PC-9 (cell line): Measurements from ENCODE around the gene SOX13. TPM values are rescaled to one million over a fixed set of nuclear protein-coding genes. Genes with fewer than 3 reads are reported as not detected.

Experiments
- BruUV-seq: library from RNA; stranded (reverse); fragments of 400-500 nt; replicated peaks from 2 replicates; lab custom pipeline; 2021; lab: Mats Ljungman, UMichigan
- CTCF ChIA-PET: fragments of 300-600 bp; sonication (Branson Sonifier 250); formaldehyde crosslinking; loops from one replicate; lab custom pipeline; 2022; ENCODE audit warnings: antibody characterized with exemption; lab: Charles Lee
- POLR2A ChIA-PET: fragments of 300-600 bp; sonication (Branson Sonifier 250); formaldehyde crosslinking; loops from one replicate; lab custom pipeline; 2022; ENCODE audit warnings: antibody characterized with exemption; ENCODE audit not compliant: unreplicated experiment; lab: Charles Lee
- DNase-seq, 2 experiments: peaks; one replicate each; pipeline versions ENCODE4 v3.0.0 to v3.0.0-alpha.2; 2015 to 2022; ENCODE audit warnings: mixed read lengths in 1 of 2
- H2AFZ ChIP-seq: fragments of 200-600 bp; sonication (generic); 2 replicates; pipeline ENCODE4 v1.8.1; 2017; ENCODE audit warnings: antibody characterized with exemption
- H3F3A ChIP-seq: fragments of 200-600 bp; sonication (generic); 2 replicates; pipeline ENCODE4 v1.8.1; 2017; ENCODE audit warnings: antibody characterized with exemption, mild to moderate bottlenecking, low read depth; ENCODE audit not compliant: insufficient read depth
- H3K27ac ChIP-seq: fragments of 200-600 bp; sonication (generic); 2 replicates; pipeline ENCODE4 v1.6.1; 2016; ENCODE audit warnings: mixed run types
- H3K27me3 ChIP-seq: fragments of 200-600 bp; sonication (generic); 2 replicates; pipeline ENCODE4 v1.6.1; 2016; ENCODE audit warnings: low read depth, mixed run types; ENCODE audit not compliant: insufficient read depth
- H3K36me3 ChIP-seq: fragments of 200-600 bp; sonication (generic); 2 replicates; pipeline ENCODE4 v1.6.1; 2016; ENCODE audit warnings: low read depth, mixed run types
- H3K4me1 ChIP-seq: fragments of 200-600 bp; sonication (generic); replicated peaks from 2 replicates; pipeline ENCODE4 v1.6.1; 2016; ENCODE audit warnings: mixed run types; ENCODE audit not compliant: insufficient read depth
- H3K4me2 ChIP-seq: fragments of 200-600 bp; sonication (generic); 2 replicates; pipeline ENCODE4 v1.6.1; 2017; ENCODE audit warnings: mixed run types
- H3K4me3 ChIP-seq: fragments of 200-600 bp; sonication (generic); 2 replicates; pipeline ENCODE4 v1.6.1; 2016; ENCODE audit warnings: mixed run types
- H3K79me2 ChIP-seq: fragments of 200-600 bp; sonication (generic); 2 replicates; pipeline ENCODE4 v1.6.1; 2017; ENCODE audit warnings: low read depth, mixed run types
- H3K9me2 ChIP-seq: fragments of 200-600 bp; sonication (generic); 2 replicates; pipeline ENCODE4 v1.8.1; 2017; ENCODE audit warnings: mild to moderate bottlenecking; ENCODE audit not compliant: insufficient read depth
- H3K9me3 ChIP-seq: fragments of 200-600 bp; sonication (generic); 2 replicates; pipeline ENCODE4 v1.8.1; 2016; ENCODE audit warnings: low read depth; ENCODE audit not compliant: insufficient read depth
- H4K20me1 ChIP-seq: fragments of 200-600 bp; sonication (generic); 2 replicates; pipeline ENCODE4 v1.8.1; 2017; ENCODE audit not compliant: insufficient read depth
- CTCF ChIP-seq: fragments of 200-600 bp; sonication (generic); conservative IDR thresholded peaks from 2 replicates; pipeline ENCODE4 v1.6.1; 2017; ENCODE audit warnings: mixed run types, antibody characterized with exemption, mild to moderate bottlenecking, moderate library complexity
- EZH2 ChIP-seq: fragments of 200-600 bp; sonication (generic); IDR thresholded peaks from 2 replicates; pipeline ENCODE4 v1.8.0; 2017; ENCODE audit warnings: antibody characterized with exemption, low read depth
- intact Hi-C: fragments of 100-400 bp; cut with micrococcal nuclease; formaldehyde crosslinking; loops from one replicate; pipeline ENCODE4 v1.10.0; 2022; ENCODE audit not compliant: unreplicated experiment
- total RNA-seq: library from RNA; stranded (reverse); gene quantifications from 2 replicates; pipeline ENCODE4 v1.2.3, GENCODE V29; 2021

Gene SOX13
- total RNA-seq, 1 experiment from 2014 or later, result 89.9 TPM

- Histone ChIP-seq H3K4me1 (peaks cover 11% of the 10 kb centered on the region), H3K4me3 (peak overlapping the region; percentile 83), H2AFZ (peak overlapping the region; percentile 94), H3K27ac (no peak overlapping the region), H3F3A (peaks cover 10% of the 10 kb centered on the region; the same call in 1 of the 2 replicates), H3K9me2 (no peaks in the 10 kb centered on the region), H4K20me1 (no peaks in the 10 kb centered on the region), H3K9me3 (no peaks in the 10 kb centered on the region), H3K79me2 (no peaks in the 10 kb centered on the region), H3K27me3 (no peaks in the 10 kb centered on the region), H3K4me2 (peak overlapping the region; percentile 99), H3K36me3 (no peaks in the 10 kb centered on the region)
- TSS peak; percentile 50 for BruUV-seq
- intact Hi-C loops, result no loop called here
- DNase-seq, result no peak
- ChIA-PET CTCF (interaction anchor here (0.5 to 0.7 kb wide), 4 partner anchors 53 to 306 kb away, joined by 3 to 5 read pairs (median 4); no protein-coding TSS in a partner anchor), POLR2A (interaction anchor here (0.6 to 0.7 kb wide), 2 partner anchors 14 to 20 kb away, joined by 3 read pairs; no protein-coding TSS in a partner anchor)
- TF ChIP-seq EZH2 (no peak), CTCF (no peak)
These were observed 79.6 kb downstream of the SOX13 start for GRCh38 chr1:204152310-204153044.

- no peak overlapping the region for H2AFZ ChIP-seq
- no peak overlapping the region for H3K4me3 ChIP-seq
- ChIA-PET POLR2A (no interaction called here), CTCF (no interaction called here)
- no peak for DNase-seq
- TF ChIP-seq CTCF, result no peak
- TF ChIP-seq EZH2, result no peak
- intact Hi-C loops, result no loop called here
- H4K20me1 ChIP-seq, result no peaks in the 10 kb centered on the region
- H3K36me3 ChIP-seq, result no peaks in the 10 kb centered on the region
- no peaks in the 10 kb centered on the region for H3K27me3 ChIP-seq
- H3F3A ChIP-seq, result peaks cover 10% of the 10 kb centered on the region; the same call in 1 of the 2 replicates
- BruUV-seq, result no TSS peak
- peaks cover 11% of the 10 kb centered on the region for H3K4me1 ChIP-seq
- no peak overlapping the region for H3K4me2 ChIP-seq
- H3K9me3 ChIP-seq, result no peaks in the 10 kb centered on the region
- no peaks in the 10 kb centered on the region for H3K79me2 ChIP-seq
- H3K27ac ChIP-seq, result no peak overlapping the region
- H3K9me2 ChIP-seq, result no peaks in the 10 kb centered on the region
These were observed 80.8 kb downstream of the SOX13 start for GRCh38 chr1:204153667-204154066.

- H3K4me1 ChIP-seq, result peaks cover 11% of the 10 kb centered on the region
- TF ChIP-seq EZH2 (no peak), CTCF (no peak)
- BruUV-seq, result no TSS peak
- DNase-seq, result no peak
- H3K36me3 ChIP-seq, result no peaks in the 10 kb centered on the region
- no peaks in the 10 kb centered on the region for H3K27me3 ChIP-seq
- H3K79me2 ChIP-seq, result no peaks in the 10 kb centered on the region
- no peaks in the 10 kb centered on the region for H3K9me2 ChIP-seq
- no peaks in the 10 kb centered on the region for H3K9me3 ChIP-seq
- H3K4me2 ChIP-seq, result no peak overlapping the region
- H3K4me3 ChIP-seq, result no peak overlapping the region
- H2AFZ ChIP-seq, result no peak overlapping the region
- intact Hi-C loops, result no loop called here
- no peaks in the 10 kb centered on the region for H4K20me1 ChIP-seq
- H3F3A ChIP-seq, result peaks cover 5% of the 10 kb centered on the region; the same call in 1 of the 2 replicates
- ChIA-PET POLR2A (no interaction called here), CTCF (no interaction called here)
- no peak overlapping the region for H3K27ac ChIP-seq
These were observed 81.8 kb downstream of the SOX13 start for GRCh38 chr1:204154568-204155255.
